ENCODE results near the gene CD82. TPM values are rescaled to one million over a fixed set of nuclear protein-coding genes. Genes with fewer than 3 reads are reported as not detected.

The CD82 gene
- polyA plus RNA-seq, 1 donor (not counting 4 experiments of a cell fraction or from before 2014, with no cell fraction given) = 118 TPM

DNA sequence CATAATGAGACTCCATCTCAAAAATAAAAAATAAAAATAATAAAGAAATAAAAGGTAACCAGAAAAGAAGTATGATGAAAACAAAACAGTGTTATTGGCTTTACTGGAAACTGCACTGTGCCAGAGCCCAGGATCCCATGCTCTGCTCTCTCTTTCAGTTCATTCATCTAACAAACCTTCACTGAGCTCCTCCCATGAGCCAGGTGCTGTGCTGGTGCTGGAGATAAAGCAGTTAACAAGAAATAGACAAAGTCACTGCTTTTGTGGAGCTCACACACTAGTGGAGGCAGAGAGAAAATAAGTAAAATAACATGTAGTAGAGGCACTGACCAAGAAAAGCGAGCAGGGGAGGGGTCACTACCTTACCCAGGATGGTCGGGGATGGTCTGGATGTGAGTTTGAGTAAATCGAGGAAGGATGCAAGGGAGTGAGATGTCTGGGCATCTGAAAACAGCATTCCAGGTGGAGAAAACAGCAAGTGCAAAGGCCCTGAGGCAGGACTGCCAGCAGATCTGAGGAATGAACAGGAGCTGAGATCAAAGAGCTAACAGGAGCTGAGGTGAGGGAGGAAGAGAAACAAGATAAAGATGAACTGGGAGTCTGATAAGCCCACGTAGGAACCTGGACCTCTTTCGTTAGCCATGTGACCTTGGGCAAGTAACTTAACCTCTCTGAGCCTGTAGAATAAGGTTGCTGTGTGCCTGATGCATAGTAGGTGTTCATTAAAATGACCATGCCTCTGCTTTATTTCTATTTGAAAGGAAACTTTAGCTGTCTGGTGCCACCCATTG is 31.3 kb upstream of the CD82 start:
- no peak overlapping the region for H3K4me3 ChIP-seq (ENCODE audit: control insufficient read depth in 2 of 3, extremely low read depth in 1 of 3, insufficient read depth in 2 of 3, low read depth in 1 of 3, low read length in 3 of 3)
- H4K20me1 ChIP-seq (ENCODE audit: control insufficient read depth, extremely low read depth, insufficient read depth, low read length) = no peaks in the 10 kb centered on the region
- TF ChIP-seq, protein P1, sequence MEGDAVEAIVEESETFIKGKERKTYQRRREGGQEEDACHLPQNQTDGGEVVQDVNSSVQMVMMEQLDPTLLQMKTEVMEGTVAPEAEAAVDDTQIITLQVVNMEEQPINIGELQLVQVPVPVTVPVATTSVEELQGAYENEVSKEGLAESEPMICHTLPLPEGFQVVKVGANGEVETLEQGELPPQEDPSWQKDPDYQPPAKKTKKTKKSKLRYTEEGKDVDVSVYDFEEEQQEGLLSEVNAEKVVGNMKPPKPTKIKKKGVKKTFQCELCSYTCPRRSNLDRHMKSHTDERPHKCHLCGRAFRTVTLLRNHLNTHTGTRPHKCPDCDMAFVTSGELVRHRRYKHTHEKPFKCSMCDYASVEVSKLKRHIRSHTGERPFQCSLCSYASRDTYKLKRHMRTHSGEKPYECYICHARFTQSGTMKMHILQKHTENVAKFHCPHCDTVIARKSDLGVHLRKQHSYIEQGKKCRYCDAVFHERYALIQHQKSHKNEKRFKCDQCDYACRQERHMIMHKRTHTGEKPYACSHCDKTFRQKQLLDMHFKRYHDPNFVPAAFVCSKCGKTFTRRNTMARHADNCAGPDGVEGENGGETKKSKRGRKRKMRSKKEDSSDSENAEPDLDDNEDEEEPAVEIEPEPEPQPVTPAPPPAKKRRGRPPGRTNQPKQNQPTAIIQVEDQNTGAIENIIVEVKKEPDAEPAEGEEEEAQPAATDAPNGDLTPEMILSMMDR (optimal IDR thresholded peaks at IDR 0.05 in 1 of 3, IDR thresholded peaks at IDR 0.05 in 1 of 3, conservative IDR thresholded peaks at IDR 0.05 in 1 of 3; ENCODE audit: extremely low read depth in 1 of 3, insufficient read depth in 2 of 3, low read length in 3 of 3) = no peak
- no peak for TF ChIP-seq EZH2 (IDR thresholded peaks at IDR 0.05; ENCODE audit: low read length)
- FAIRE-seq = no peak
- H2AFZ ChIP-seq (ENCODE audit: control insufficient read depth, low read length) = no peak overlapping the region
- H3K9me1 ChIP-seq (ENCODE audit: control insufficient read depth, extremely low read depth, insufficient read depth, low read length) = no peaks in the 10 kb centered on the region
- H3K9ac ChIP-seq (ENCODE audit: control insufficient read depth, extremely low read depth, insufficient read depth, low read length) = no peak overlapping the region
- H3K4me1 ChIP-seq (ENCODE audit: control insufficient read depth, extremely low read depth, insufficient read depth, low read length) = no peaks in the 10 kb centered on the region
- H3K9me3 ChIP-seq (ENCODE audit: control insufficient read depth, low read depth, low read length) = no peaks in the 10 kb centered on the region
- dilution Hi-C loops (cut with MboI; ENCODE audit: extremely low pct_ligation_motif_present, low sequenced_read_pairs) = no loop called here
- H3K36me3 ChIP-seq (ENCODE audit: control insufficient read depth in 2 of 2, extremely low read depth in 1 of 2, insufficient read depth in 2 of 2, low read length in 2 of 2) = no peaks in the 10 kb centered on the region
- H3K27me3 ChIP-seq (ENCODE audit: control insufficient read depth, extremely low read depth, insufficient read depth, low read length) = peaks cover 15% of the 10 kb centered on the region
- H3K79me2 ChIP-seq (ENCODE audit: control insufficient read depth, insufficient read depth, low read length) = no peaks in the 10 kb centered on the region
- no peak overlapping the region for H3K27ac ChIP-seq (ENCODE audit: control insufficient read depth, insufficient read depth, low read length)
- DNase-seq (ENCODE audit: low read depth, low spot score) = no peak
- no peak overlapping the region for H3K4me2 ChIP-seq (ENCODE audit: control insufficient read depth, extremely low read depth, insufficient read depth, low read depth, low read length)

DNA sequence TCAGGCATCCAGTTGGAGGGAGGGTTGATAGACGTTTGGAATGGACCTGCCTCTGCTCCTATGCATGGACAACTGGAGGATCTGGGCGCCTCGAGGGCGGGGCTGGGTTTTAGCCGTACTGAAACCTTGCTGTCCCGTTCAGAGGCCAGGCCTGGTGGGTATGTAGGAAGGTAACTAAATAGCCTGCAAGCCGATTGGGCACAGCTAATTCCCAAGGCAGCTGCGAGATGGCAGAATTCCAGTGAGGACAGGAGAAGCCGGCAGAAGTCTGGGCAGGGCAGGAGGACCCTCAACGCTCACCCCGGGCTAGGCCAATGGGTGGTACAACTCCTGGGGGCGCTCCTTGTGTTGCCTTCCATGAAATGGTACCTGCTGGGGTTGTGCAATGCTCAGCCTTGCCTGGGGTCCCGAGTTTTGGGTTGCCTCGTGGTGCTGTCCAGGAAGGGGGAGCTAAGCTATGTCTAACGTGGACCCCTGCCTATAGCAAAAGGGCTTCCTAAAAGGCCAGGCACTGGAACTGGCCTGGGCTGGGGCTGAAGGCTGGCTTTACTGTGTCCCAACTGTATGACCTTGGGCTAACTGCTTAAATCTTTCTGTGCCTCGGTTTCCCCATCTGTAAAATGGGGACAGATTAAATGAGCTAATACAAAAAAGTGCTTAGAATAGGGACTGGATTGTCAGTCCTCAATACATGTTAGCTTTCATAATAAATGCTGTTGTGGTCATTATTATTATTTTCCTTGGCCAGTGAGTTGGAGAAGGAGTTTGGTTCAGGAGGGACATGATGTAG is 30.1 kb upstream of the CD82 start:
- DNase-seq (ENCODE audit: low read depth, low spot score) = no peak
- no peak overlapping the region for H2AFZ ChIP-seq (ENCODE audit: control insufficient read depth, low read length)
- no peaks in the 10 kb centered on the region for H3K9me3 ChIP-seq (ENCODE audit: control insufficient read depth, low read depth, low read length)
- dilution Hi-C loops (cut with MboI; ENCODE audit: extremely low pct_ligation_motif_present, low sequenced_read_pairs) = no loop called here
- no peak for FAIRE-seq
- no peak overlapping the region for H3K4me2 ChIP-seq (ENCODE audit: control insufficient read depth, extremely low read depth, insufficient read depth, low read depth, low read length)
- no peaks in the 10 kb centered on the region for H3K4me1 ChIP-seq (ENCODE audit: control insufficient read depth, extremely low read depth, insufficient read depth, low read length)
- H3K27me3 ChIP-seq (ENCODE audit: control insufficient read depth, extremely low read depth, insufficient read depth, low read length) = peaks cover 12% of the 10 kb centered on the region
- H4K20me1 ChIP-seq (ENCODE audit: control insufficient read depth, extremely low read depth, insufficient read depth, low read length) = no peaks in the 10 kb centered on the region
- no peak overlapping the region for H3K4me3 ChIP-seq (ENCODE audit: control insufficient read depth in 2 of 3, extremely low read depth in 1 of 3, insufficient read depth in 2 of 3, low read depth in 1 of 3, low read length in 3 of 3)
- no peaks in the 10 kb centered on the region for H3K36me3 ChIP-seq (ENCODE audit: control insufficient read depth in 2 of 2, extremely low read depth in 1 of 2, insufficient read depth in 2 of 2, low read length in 2 of 2)
- no peak overlapping the region for H3K9ac ChIP-seq (ENCODE audit: control insufficient read depth, extremely low read depth, insufficient read depth, low read length)
- H3K9me1 ChIP-seq (ENCODE audit: control insufficient read depth, extremely low read depth, insufficient read depth, low read length) = no peaks in the 10 kb centered on the region
- H3K27ac ChIP-seq (ENCODE audit: control insufficient read depth, insufficient read depth, low read length) = no peak overlapping the region
- no peaks in the 10 kb centered on the region for H3K79me2 ChIP-seq (ENCODE audit: control insufficient read depth, insufficient read depth, low read length)
- TF ChIP-seq, protein P1 (optimal IDR thresholded peaks at IDR 0.05 in 1 of 3, IDR thresholded peaks at IDR 0.05 in 1 of 3, conservative IDR thresholded peaks at IDR 0.05 in 1 of 3; ENCODE audit: extremely low read depth in 1 of 3, insufficient read depth in 2 of 3, low read length in 3 of 3) = no peak
- TF ChIP-seq EZH2 (IDR thresholded peaks at IDR 0.05; ENCODE audit: low read length) = no peak
